ENCODE data around the gene GPC6.

- no peak for TF ChIP-seq CTCF (IDR thresholded peaks at IDR 0.05; ENCODE audit: insufficient read depth, low read length, poor library complexity, severe bottlenecking)
- no peak for TF ChIP-seq EZH2phosphoT487 (conservative IDR thresholded peaks at IDR 0.05; ENCODE audit: low read length)
These were observed 943.6 kb downstream of the GPC6 start for GRCh38 chr13:94170145-94170571.
